HG03060 (cell line): ENCODE data around the gene MOB3A.
"Not testable (repeated sequence)": the region's sequence is repeated elsewhere in the genome, so short reads cannot be mapped to it uniquely, and the experiment has no call there.

ENCODE experiments used
- ATAC-seq: cut with Tn5 transposase; IDR thresholded peaks from one replicate; pipeline ENCODE4 v1.9.1; 2021; ENCODE audit warnings: low read depth, moderate number of reproducible peaks; ENCODE audit not compliant: unreplicated experiment

The MOB3A gene

DNA sequence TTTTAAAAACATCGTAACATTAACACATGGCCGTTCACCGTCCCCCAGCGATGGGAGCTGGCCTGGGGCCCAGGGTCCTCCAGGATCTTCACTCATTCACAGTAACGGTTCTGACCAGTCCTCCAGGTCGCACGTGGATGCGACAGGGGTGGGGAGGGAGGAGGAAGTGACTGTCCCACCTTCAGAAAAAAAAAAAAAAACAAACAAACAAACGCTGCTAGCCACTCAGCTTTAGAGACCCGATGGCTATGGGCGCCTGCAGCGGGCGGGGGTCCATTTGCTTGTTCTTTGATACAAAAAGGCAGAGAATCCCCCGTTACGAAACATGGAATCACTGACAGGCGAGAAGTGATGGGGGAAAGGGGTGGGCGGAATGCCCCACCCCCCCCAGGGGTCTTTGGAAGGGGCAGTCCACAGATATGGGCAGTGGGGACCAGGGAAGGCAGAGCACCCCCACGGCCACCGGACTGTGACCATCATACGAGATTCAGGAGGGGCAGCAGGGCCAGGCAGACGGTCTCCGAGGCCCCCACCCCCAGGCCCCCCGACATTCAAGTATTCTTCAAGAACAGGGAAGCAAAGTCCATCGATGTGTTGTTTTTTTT lies 58.4 kb downstream of the MOB3A start:
- ATAC-seq = no peak

DNA sequence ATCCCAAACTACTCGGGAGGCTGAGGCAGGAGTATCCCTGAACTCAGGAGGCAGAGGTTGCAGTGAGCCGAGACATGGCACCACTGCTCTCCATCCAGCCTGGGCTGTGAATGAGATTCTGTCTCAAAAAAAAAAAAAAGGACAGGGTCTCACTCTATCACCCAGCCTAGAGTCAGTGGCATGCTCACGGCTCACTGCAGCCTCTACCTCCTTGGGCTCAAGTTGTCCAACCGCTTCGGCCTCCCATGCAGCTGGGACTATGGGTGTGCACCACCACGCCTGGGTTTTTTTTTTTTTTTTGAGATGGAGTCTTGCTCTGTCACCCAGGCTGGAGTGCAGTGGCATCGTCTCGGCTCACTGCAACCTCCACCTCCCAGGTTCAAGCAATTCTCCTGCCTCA lies 59.7 kb downstream of the MOB3A start:
- ATAC-seq = no peak

DNA sequence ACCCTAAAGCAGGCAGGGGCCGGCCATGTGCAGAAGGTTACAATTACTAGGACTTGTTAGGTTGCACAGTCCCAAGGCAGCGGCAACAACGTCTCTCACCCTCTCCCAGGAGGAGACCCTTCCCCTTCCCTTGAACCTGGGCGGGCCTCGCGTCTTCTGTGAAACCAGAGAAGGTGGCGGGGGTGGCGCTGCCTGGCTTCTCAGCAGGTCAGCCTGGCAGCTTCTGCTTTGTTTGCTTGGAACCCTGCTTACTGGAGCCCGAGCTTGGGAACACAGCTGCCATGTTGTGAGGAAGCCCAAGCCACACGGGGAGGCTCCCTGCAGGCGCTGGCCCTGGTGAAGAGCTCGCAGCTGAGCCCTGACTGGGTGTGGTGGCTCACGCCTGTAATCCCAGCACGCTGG lies 60.5 kb downstream of the MOB3A start:
- ATAC-seq = no peak

- no peak for ATAC-seq
Observed at GRCh38 chr19:2034729-2035589, 61.2 kb downstream of the MOB3A start.

GRCh38 chr19:2034253-2034652 lies 61.9 kb downstream of the MOB3A start:
- ATAC-seq = not testable (repeated sequence)

GRCh38 chr19:2033825-2034159 lies 62.3 kb downstream of the MOB3A start:
- no peak for ATAC-seq

DNA sequence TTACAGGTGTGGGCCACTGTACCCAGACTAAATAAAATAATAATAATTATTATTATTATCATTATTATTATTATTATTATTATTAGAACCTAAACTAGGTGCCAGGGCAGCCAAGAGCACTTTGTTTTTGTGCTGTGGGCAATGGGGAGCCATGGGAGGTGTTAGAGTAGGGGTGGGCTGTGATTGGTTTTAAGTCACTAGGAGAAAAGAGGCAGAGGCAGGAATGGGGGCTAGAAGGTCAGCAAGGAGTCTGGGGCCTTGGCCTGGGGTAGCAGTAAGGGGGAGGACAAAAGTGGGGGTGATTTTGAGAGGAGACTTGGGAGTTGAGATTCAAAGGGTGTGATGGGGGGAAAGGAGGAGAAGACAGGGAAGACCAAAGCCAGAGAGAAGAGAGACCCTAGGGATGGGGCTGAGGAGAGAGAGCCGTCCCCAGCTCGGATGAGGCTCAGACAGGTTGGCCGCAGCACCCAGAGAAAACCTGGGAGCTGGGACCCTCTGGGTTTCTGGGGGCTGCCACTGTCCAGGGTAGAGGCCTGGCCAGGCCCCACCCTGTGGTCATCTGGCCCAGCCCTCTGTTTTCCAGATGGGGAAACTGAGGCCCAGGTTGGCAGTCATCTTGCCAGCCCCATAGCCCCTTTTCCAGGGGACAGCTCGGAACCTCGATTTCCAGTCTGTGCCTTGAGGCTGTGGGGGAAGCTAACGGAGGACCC lies 62.9 kb downstream of the MOB3A start:
- no peak for ATAC-seq

DNA sequence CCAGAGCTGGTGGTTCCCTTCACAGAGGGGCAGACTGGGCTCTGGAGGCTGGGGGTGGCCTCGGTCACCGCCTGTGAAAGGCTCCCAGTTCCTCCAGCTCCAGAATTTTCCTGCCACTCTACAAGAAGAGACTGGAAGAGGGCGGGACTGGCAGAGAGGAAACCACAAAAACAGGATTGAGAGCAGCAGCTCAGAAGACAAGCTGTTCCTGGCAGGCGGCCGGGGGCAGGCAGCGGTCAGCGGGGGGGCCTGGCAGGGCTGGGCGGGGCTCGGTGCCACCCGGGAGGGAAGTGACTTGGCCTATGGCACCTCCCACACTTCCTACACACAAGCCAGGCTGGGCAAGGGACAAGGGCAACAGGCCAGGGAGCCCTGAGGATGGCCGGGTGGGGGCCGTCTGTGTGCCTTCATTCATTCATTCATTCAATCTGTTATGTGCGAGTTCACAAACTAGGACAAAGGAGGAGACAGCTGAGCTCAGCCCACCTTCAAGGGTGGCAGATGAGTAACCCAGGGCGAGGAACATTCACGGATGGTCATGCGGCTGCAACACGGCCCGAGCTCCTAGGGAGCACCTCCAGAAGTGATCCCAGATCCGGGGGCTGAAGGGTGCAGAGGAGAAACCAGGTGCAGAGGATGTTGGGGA lies 63.7 kb downstream of the MOB3A start:
- ATAC-seq = no peak

- no peak for ATAC-seq
Observed at GRCh38 chr19:2027361-2027760, 68.8 kb downstream of the MOB3A start.

DNA sequence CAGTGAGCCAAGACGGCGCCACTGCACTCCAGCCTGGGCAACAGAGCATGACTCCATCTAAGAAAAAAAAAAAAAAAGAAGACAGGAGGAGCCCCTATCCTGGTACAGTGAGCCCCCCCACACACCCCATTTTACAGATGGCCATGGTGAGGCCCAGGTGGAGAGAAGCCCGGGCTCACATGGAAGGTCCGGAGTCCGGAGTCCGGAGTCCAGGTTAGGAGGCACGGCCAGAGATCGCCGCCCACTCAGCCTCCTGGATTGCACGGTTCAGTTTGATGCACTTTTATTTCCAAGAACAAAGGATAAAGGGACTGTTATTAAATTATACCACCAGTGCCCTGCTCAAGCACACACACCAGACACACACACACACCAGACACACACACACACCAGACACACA lies 69.4 kb downstream of the MOB3A start:
- ATAC-seq = no peak

DNA sequence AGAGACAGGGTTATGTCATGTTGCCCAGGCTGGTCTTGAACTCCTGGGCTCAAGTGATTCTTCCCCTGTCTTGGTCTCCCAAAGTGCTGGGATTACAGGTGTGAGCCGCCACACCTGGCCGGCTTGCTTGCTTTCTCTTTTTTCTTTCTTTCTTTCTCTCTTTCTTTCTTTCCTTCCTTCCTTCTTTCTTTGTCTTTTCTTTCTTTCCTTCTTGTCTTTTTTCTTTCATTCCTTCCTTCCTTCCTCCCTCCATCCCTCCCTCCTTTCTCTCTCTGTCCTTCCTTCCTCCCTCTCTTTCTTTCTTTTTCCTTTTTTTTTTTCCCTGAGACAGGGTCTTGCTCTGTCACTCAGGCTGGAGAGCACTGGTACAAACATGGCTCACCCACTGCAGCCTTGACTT lies 73.8 kb downstream of the MOB3A start:
- no peak for ATAC-seq

GRCh38 chr19:2021453-2022140 lies 74.5 kb downstream of the MOB3A start:
- no peak for ATAC-seq
